Activated CD8-positive, alpha-beta T cell treated with anti-CD3 and anti-CD28 coated beads, Interleukin-2, amount 10 ng/mL, durations not matched to agents 7 days and 5 days (primary cell): ENCODE measurements around the gene GHR. TPM values are rescaled to one million over a fixed set of nuclear protein-coding genes. Genes with fewer than 3 reads are reported as not detected.

Source experiments
- ATAC-seq: fragments of 150-1000 bp; cut with Tn5 transposase; one replicate; pipeline ENCODE4 v1.10.0; 2021; ENCODE audit warnings: moderate library complexity
- CTCF ChIA-PET: fragments of 350-600 bp; sonication (Branson Sonifier 250); formaldehyde crosslinking; loops from one replicate; lab custom pipeline; 2021; ENCODE audit warnings: antibody characterized with exemption; lab: Charles Lee
- POLR2A ChIA-PET: fragments of 350-600 bp; sonication (Branson Sonifier 250); formaldehyde crosslinking; loops from one replicate; lab custom pipeline; 2021; ENCODE audit warnings: antibody characterized with exemption; lab: Charles Lee
- DNase-seq: peaks from one replicate; pipeline ENCODE4 v3.0.0-alpha.2; 2020
- H3K27ac Mint-ChIP-seq: one replicate; pipeline ENCODE4 v1.8.0; 2021; ENCODE audit warnings: mild to moderate bottlenecking, mixed read lengths
- H3K27me3 Mint-ChIP-seq: one replicate; pipeline ENCODE4 v1.8.0; 2021; ENCODE audit warnings: low read depth, mixed read lengths
- H3K36me3 Mint-ChIP-seq: one replicate; pipeline ENCODE4 v1.8.0; 2021; ENCODE audit warnings: low read depth, mixed read lengths
- H3K4me1 Mint-ChIP-seq: one replicate; pipeline ENCODE4 v1.8.0; 2021; ENCODE audit warnings: low read depth, mixed read lengths
- H3K4me3 Mint-ChIP-seq: one replicate; pipeline ENCODE4 v1.8.0; 2021; ENCODE audit warnings: mild to moderate bottlenecking, mixed read lengths
- H3K9me3 Mint-ChIP-seq: one replicate; pipeline ENCODE4 v1.8.0; 2022; ENCODE audit warnings: mixed read lengths; ENCODE audit not compliant: insufficient read depth
- total RNA-seq, 2 experiments: library from RNA; stranded (reverse); gene quantifications; one replicate each; pipeline ENCODE4 v1.2.3, GENCODE V29; 2021

Gene GHR
- total RNA-seq, 2 experiments from 2014 or later: not detected

DNA sequence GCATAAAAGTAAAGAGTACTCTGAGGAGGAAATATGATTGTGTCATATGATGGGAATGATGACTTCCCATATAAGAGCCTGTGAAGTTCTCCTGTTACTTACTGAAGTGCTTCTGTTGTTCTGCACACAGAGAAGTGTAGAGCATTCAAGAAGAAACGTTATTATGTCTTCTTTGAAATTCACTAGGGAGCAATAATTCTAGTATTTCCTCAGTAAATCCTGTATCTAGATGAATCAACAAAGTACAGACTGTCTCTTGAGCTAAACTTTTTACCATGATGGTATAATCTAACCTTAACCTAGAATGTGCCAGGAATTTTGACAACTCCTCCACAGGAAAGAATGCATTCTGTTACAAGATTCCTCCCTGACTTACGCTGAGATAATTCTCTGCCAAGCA is 18.9 kb upstream of the GHR start:
- Mint-ChIP-seq H3K4me3 (no peak overlapping the region), H3K36me3 (no peaks in the 10 kb centered on the region), H3K4me1 (no peaks in the 10 kb centered on the region), H3K27ac (no peak overlapping the region), H3K9me3 (no peaks in the 10 kb centered on the region), H3K27me3 (no peaks in the 10 kb centered on the region)
- CTCF ChIA-PET: no interaction called here
- DNase-seq: no peak
- no peak for ATAC-seq
- POLR2A ChIA-PET: no interaction called here

DNA sequence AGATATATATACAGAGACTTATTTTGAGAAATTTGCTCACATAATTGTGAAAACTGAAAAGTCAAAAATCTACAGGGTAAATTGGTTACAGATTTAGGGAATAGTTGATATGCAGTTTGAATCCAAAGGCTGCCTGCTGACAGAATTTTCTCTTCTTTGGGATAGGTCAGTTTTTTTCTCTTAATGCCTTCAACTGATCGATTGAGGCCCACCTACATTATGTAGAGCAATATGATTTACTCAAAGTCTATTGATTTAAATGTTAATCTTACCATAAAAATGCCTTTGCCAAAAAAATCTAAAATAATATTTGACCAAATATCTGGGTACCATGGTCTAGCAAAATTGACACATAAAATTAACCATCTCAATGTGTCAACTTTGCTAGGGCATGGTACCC is 3.9 kb upstream of the GHR start:
- POLR2A ChIA-PET: no interaction called here
- Mint-ChIP-seq H3K27me3 (peaks cover 9% of the 10 kb centered on the region), H3K4me1 (no peaks in the 10 kb centered on the region), H3K36me3 (no peaks in the 10 kb centered on the region), H3K4me3 (no peak overlapping the region), H3K27ac (no peak overlapping the region), H3K9me3 (no peaks in the 10 kb centered on the region)
- CTCF ChIA-PET: no interaction called here
- ATAC-seq (no peak), DNase-seq (no peak)

DNA sequence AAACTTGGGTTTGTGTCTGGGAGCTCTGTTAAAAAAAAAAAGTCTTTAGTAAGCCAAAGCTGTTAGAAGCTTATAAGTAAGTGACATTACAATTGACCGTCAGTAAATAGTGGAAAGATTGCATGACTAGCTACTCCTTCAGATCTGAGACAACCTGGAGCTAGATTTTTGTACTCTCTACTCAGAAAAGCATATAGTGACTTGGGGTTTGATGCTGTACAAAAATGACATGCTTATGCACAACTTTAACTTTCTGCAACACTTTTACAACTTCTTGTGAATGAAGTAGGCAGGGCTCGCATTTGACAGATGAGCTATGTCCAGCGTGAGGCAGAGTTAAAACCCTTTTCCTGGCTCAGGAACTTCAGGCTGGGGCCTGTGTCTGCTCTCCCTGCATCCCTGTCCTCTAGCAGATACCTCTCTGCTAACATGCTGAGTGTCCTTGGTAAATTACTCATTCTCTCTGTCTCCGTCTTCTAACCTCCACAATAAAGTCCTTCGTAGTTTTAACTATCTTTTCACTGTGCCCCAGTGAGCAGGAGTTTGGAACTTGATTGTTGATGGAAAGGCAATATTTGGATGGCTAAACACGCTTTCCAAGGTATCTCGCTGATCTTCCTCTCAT is 471 bp upstream of the GHR start:
- CTCF ChIA-PET: interaction anchor here (0.7 to 1.7 kb wide), 8 partner anchors 9 to 566 kb away, joined by 3 to 7 read pairs (median 5); no protein-coding TSS in a partner anchor
- POLR2A ChIA-PET: no interaction called here

DNA sequence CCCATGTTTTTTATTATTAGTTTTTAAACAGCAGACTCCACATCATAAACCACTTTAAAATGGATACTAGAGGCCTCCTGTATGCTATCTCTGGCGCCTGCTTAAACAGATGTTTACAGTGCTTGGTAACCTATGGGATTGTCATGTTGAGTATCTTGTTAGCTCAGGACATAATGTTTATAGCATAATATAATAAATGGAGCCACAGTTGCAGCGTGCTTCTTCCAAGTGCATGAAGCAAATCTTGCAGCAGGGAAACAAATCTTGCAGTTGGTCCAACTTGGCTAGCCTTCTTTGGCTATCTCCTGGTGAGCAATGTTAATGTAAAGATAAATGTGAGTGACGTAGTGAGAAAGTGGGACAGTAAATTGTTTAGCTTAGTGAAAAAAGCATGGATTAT is 2.8 kb downstream of the GHR start:
- no peaks in the 10 kb centered on the region for H3K9me3 Mint-ChIP-seq
- POLR2A ChIA-PET: no interaction called here
- DNase-seq (no peak), ATAC-seq (no peak)
- H3K4me1 Mint-ChIP-seq: no peaks in the 10 kb centered on the region
- CTCF ChIA-PET: interaction anchor here (1.6 kb wide), 1 partner anchor 10 kb away, joined by 3 read pairs; no protein-coding TSS in a partner anchor
- peaks cover 18% of the 10 kb centered on the region for H3K27me3 Mint-ChIP-seq
- no peak overlapping the region for H3K4me3 Mint-ChIP-seq
- H3K27ac Mint-ChIP-seq: no peak overlapping the region
- H3K36me3 Mint-ChIP-seq: no peaks in the 10 kb centered on the region

More for the DNA sequence above, 471 bp upstream of the GHR start:
- peaks cover 21% of the 10 kb centered on the region for H3K27me3 Mint-ChIP-seq
- H3K27ac Mint-ChIP-seq: no peak overlapping the region
- H3K36me3 Mint-ChIP-seq: no peaks in the 10 kb centered on the region
- no peaks in the 10 kb centered on the region for H3K4me1 Mint-ChIP-seq
- DNase-seq: no peak
- no peak for ATAC-seq
- H3K4me3 Mint-ChIP-seq: no peak overlapping the region
- no peaks in the 10 kb centered on the region for H3K9me3 Mint-ChIP-seq

DNA sequence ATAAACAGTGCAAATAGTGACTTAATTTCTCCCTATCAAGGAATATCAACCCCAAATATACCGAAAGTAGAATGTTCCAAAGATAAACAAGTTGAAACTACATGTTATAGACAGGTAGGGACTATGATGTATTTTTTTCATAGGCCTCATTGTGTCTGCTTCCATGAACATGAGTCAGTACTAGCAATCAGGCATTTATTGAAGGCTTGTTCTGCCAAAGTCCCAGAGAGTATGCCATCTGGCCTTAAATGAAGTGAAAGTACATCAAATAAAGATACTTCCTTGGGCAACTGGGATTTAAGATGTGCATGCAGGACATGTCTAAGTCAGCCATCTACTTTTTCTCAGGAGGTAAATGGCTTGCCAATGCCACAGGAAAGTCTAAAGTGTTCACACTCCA is 6.5 kb downstream of the GHR start:
- no peak overlapping the region for H3K4me3 Mint-ChIP-seq
- no peak for DNase-seq
- no peak overlapping the region for H3K27ac Mint-ChIP-seq
- no peaks in the 10 kb centered on the region for H3K4me1 Mint-ChIP-seq
- CTCF ChIA-PET: no interaction called here
- peaks cover 12% of the 10 kb centered on the region for H3K27me3 Mint-ChIP-seq
- no peaks in the 10 kb centered on the region for H3K9me3 Mint-ChIP-seq
- no peak for ATAC-seq
- POLR2A ChIA-PET: no interaction called here
- no peaks in the 10 kb centered on the region for H3K36me3 Mint-ChIP-seq

DNA sequence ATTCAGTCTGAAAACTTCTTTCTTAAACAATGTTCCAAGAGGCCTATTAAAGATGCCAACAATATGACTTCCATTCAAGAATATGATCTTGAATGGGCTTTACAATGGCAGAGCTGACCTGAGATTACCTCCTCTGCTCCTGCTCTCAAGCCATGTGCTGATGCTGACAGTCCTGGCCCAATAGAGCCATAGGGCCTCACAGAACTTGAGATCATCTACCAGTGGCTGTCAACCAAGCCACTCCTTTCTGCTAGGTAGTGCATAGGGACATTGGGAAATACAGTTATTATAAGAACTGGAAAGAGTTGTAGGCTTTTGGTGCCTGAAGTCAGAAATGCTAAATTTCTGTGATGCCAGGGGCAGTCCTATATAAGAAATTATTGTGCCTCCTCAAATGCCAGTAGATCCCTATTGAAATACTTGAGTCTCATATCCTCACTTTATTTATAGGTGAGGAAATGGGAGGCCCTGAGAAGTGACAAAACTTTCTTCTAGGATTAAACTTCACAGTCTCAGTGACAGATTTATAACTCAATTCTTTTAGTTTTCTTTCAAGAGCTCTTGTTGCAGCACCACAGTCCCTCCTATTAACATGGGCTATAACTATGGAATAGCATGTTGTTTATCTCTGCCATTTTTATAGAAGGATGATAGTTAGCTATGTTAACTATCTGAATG is 10.9 kb downstream of the GHR start:
- H3K9me3 Mint-ChIP-seq: no peaks in the 10 kb centered on the region
- ChIA-PET CTCF (no interaction called here), POLR2A (no interaction called here)
- no peak for DNase-seq
- no peaks in the 10 kb centered on the region for H3K4me1 Mint-ChIP-seq
- ATAC-seq: no peak
- H3K36me3 Mint-ChIP-seq: no peaks in the 10 kb centered on the region
- no peak overlapping the region for H3K4me3 Mint-ChIP-seq
- no peaks in the 10 kb centered on the region for H3K27me3 Mint-ChIP-seq
- H3K27ac Mint-ChIP-seq: no peak overlapping the region

DNA sequence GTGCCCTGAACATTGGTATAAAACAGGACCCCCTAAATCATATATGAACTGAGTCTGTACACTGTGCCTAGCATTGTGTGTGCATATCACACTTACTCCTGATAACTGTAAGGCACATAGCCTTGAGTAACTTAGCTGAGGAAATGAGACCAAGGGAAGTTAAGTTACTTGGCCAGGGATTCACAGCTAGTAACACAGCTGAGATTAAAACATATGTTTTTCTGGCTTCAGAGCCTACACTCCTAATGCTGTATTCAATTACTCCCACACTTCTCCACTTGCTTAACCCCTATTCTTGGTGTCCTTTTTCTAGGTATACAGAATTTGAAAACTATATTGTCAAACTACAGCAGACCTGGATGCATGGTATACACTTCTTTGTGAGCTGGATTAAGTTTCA is 12.8 kb downstream of the GHR start:
- Mint-ChIP-seq H3K4me3 (no peak overlapping the region), H3K9me3 (no peaks in the 10 kb centered on the region), H3K27ac (no peak overlapping the region), H3K27me3 (no peaks in the 10 kb centered on the region), H3K36me3 (no peaks in the 10 kb centered on the region), H3K4me1 (no peaks in the 10 kb centered on the region)
- POLR2A ChIA-PET: no interaction called here
- ATAC-seq (no peak), DNase-seq (no peak)
- CTCF ChIA-PET: interaction anchor here (1.1 kb wide), 1 partner anchor 10 kb away, joined by 3 read pairs; no protein-coding TSS in a partner anchor

DNA sequence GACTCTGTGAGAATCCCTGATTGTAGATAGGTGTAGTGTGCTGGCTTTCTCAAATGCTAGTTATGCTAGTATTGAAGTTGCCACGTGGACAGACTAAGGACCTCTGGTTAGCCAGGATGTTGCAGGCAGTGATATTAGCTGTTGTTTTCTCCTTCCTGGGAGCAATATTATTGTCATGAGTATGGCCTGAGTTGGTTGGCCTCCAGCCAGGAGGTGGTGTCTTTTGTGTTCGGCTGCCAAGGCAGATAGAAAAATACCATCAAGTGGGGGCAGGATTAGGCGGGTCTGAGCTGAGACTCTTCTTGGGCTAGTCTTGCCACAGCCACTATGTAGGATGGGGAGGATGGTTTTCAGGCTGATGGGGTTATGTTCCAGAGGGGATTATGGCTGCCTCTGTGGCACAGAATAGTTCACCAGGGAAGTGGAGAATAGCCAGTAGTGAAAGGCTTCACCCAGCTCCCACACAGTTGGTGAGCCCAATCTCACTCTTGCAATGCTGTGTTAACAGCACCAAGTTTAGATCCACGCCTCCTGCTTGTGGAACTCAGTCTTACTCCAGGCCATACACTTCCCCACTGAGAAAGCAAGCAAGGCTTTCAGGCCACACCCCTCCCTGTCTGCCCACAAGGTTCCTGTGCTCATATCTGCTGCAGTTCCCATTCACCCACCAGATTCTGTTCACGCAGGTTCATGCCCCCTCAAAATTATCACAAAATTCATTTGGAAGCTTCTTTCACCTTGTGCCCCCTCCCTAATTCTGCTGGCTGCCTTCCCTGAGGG is 31.2 kb downstream of the GHR start:
- Mint-ChIP-seq H3K4me1 (no peaks in the 10 kb centered on the region), H3K4me3 (no peak overlapping the region), H3K27me3 (no peaks in the 10 kb centered on the region), H3K36me3 (no peaks in the 10 kb centered on the region), H3K9me3 (no peaks in the 10 kb centered on the region), H3K27ac (no peak overlapping the region)
- ChIA-PET CTCF (no interaction called here), POLR2A (no interaction called here)
- no peak for DNase-seq
- no peak for ATAC-seq

DNA sequence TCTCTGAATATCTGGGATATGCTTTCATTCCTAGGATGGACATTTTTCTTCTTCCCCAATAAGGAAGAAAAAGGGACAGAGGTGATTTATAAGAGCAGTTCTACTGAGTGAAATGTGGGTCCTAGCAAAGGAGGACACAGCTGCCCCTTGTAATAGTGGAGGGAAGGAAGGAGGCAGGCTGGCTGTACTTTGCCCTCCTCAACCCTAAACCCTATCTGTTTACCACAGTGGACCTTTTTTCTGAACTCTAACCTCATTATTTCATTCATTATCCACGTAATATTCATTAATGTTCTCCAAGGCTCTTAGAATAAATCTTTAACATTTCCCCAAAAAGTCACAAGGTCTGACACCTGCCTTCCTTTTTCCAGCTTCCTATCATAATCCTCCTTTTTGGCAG is 37.8 kb downstream of the GHR start:
- no peak for ATAC-seq
- ChIA-PET CTCF (no interaction called here), POLR2A (no interaction called here)
- Mint-ChIP-seq H3K4me1 (no peaks in the 10 kb centered on the region), H3K36me3 (no peaks in the 10 kb centered on the region), H3K9me3 (no peaks in the 10 kb centered on the region), H3K4me3 (no peak overlapping the region), H3K27ac (no peak overlapping the region), H3K27me3 (no peaks in the 10 kb centered on the region)
- no peak for DNase-seq

DNA sequence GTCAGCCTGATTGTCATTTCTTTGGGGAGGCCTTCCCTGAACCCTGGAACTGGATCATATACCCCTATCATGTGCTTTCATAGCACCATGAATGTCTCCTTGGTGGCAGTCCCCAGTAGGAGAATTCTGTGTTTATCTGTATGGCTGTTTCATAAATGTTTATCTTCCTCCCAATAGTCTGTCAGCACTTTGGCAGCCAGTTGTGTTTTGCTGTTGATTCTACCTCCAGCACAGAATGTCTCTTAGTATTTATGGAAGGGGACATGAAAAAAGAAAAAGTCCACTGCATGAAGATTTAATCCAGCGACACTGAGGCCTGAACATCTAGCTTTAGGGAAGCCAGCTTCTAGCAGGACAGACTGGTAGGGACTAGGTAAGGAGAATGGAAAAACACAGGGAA is 38.3 kb downstream of the GHR start:
- Mint-ChIP-seq H3K27ac (no peak overlapping the region), H3K4me3 (no peak overlapping the region), H3K9me3 (no peaks in the 10 kb centered on the region), H3K4me1 (no peaks in the 10 kb centered on the region), H3K36me3 (no peaks in the 10 kb centered on the region), H3K27me3 (no peaks in the 10 kb centered on the region)
- ChIA-PET POLR2A (no interaction called here), CTCF (no interaction called here)
- no peak for DNase-seq
- no peak for ATAC-seq

DNA sequence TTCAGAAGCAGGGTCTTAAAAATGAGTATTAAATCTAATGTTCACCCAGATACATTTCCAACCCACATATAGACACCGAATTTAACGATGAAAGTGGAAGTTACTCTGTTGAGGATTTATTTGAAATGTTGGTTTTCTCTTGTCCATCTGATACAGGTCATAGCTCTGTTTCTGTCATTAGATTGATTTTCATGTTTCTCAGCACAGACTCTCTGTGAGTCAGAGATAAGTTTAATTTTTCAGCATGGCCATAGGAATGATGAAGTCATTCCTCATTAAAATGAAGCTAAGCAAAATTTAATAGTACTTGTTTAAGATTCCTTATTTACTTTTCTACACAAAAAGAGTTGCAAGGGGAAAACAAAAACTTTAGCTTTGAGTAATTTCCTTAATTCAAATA is 38.8 kb downstream of the GHR start:
- Mint-ChIP-seq H3K27ac (no peak overlapping the region), H3K4me1 (no peaks in the 10 kb centered on the region), H3K36me3 (no peaks in the 10 kb centered on the region), H3K9me3 (no peaks in the 10 kb centered on the region), H3K27me3 (no peaks in the 10 kb centered on the region), H3K4me3 (no peak overlapping the region)
- DNase-seq: no peak
- POLR2A ChIA-PET: no interaction called here
- ATAC-seq: no peak
- CTCF ChIA-PET: interaction anchor here (2.1 kb wide), 1 partner anchor 39 kb away, joined by 5 read pairs; the partner anchor contains the start of gene GHR

DNA sequence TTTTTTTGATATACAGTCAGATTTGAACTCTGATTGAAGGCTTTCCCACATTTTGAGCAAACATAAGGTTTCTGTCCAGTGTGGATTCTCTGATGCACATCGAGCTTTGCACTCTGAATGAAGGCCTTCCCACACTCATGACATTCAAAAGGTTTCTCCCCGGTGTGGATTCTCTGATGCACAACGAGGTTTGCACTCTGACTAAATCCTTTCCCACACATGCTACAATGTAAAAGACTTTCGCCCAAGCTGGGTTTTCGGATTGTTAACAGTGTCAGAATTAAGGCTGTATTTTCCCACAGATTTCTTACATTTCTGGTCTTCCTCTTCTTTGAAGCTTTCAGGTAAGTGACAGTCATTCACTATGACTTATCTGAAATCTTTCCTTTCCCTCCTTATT is 44.3 kb downstream of the GHR start:
- POLR2A ChIA-PET: no interaction called here
- no peak overlapping the region for H3K27ac Mint-ChIP-seq
- H3K4me3 Mint-ChIP-seq: no peak overlapping the region
- no peak for ATAC-seq
- H3K9me3 Mint-ChIP-seq: no peaks in the 10 kb centered on the region
- H3K4me1 Mint-ChIP-seq: no peaks in the 10 kb centered on the region
- H3K36me3 Mint-ChIP-seq: no peaks in the 10 kb centered on the region
- CTCF ChIA-PET: no interaction called here
- DNase-seq: no peak
- no peaks in the 10 kb centered on the region for H3K27me3 Mint-ChIP-seq
